Cardiac atrium fibroblast (primary cell): ENCODE data around the gene GRIN3A. TPM values are rescaled to one million over a fixed set of nuclear protein-coding genes. Genes with fewer than 3 reads are reported as not detected.

Experiments used
- total RNA-seq: library from RNA; depleted of rRNA; stranded (reverse); fragments of >200 nt; gene quantifications from 2 replicates; pipeline ENCODE4 v1.2.3, GENCODE V29; 2015

The GRIN3A gene
- not detected in 2 replicates for total RNA-seq

DNA sequence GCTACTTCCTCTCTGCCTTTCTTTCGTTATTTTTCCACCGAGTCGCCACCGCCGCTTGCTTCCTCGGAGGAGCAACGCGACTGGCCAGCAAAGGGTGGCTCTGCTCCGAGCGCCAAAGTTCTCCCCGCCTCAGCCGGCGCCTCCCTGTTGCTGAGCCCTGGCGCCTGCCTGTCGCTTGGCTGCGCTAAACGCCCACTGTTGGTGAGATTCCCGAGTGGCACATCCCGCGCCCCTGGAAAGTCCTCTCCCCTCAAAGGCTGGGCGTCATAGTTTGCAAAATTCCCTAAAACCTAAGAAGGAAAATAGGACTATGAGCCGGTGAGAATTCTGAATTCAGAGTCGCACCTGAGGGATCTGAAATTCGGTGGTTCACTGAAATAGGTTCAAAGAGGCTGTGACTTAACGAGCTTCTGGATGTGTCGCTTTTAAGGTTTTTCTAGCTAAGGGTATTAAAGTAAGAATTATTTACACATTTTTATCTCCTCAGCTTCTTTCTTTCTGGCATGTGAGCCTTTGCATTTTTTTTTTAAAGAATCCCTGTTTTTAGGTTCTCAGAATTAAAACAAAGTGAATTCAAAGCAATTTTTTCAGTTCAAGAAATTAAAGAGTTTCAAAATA is at the start of gene GRIN3A:
TSS of gene GRIN3A (minus strand) at position 82 of the 618 bp plus-strand sequence. CDS start 668 bp downstream, outside the sequence.

DNA sequence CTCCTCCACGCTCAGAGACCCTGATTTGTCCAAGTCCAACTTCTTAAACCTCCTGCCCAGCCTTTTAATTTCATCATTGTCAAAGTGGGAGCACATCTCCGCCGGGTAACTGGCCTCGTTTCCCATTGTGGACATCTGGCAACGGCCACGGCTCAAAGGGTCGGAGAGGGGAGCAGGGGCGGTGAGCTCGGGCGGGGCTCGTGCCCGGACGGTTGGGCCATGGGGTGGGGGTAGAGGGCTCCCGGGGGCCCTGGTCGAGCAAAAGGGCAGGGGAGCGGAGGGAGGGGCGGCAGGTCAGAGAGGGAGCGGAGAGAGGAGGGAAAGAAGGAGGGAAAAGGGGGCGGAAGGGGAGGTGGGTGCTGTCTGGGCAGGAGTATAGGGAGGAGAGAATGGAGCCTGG is 143.7 kb downstream of the GRIN3A start, which contains the start of gene PPP3R2:
TSS of gene PPP3R2 (minus strand) at position 174 of the 400 bp plus-strand sequence. CDS start at position 126, 48 bp downstream.

DNA sequence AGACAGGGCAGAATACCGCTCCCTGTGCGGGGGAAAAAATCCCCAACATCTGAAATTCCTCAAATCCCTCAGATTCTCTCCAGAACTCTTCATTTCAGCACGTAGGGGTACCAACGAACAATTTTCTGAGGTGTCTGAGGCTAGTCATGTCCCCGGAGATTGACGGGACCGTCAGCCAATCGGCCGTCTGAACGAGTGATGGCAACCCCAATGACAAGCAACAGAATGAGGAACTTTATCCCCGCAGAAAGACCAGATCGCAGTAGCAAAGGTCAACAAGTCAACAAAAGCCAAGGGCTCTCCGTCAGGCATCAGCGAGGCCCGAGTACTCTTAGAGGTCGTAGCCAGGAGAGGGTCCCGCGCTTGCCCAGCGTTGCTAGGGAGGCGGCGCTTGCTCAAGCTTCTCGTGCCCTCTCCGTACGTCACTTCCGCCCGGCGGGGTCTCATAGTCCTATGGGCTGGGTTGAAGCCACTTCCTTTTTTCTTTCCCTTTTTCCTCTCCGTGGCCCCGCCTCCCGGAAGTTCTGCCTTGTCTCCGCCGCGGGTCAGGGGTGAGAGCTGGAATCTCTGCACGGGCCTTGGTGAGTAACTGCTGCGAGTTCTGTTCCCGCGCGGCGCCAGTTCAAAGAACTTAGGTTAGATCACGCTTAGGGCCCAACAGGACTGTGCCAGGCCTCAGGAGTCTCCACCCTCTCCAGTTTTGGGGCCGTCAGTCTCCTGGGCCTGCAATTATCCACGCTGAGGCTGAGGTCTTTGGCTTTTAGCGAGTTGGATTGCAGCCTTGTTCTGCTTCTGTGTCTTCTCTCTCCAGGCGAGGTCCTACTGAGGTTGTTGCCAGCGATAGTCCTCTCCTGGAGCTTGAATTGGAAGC is 204.9 kb downstream of the GRIN3A start, which contains the start of gene RNF20:
TSS of gene RNF20 (plus strand) at position 520 of the 871 bp plus-strand sequence. CDS start 1,571 bp downstream, outside the sequence.

Other genes starting within 250 kb of the GRIN3A start
- gene RNF20, start 204.8 kb downstream of the GRIN3A start, total RNA-seq: 9.6 and 15.1 TPM in 2 replicates
- not detected in 2 replicates for gene PPP3R2, start 143.7 kb downstream of the GRIN3A start, total RNA-seq